ENCODE data around the gene CUX1.
"Not testable (repeated sequence)": the region's sequence is repeated elsewhere in the genome, so short reads cannot be mapped to it uniquely, and the experiment has no call there.

The CUX1 gene

GRCh38 chr7:101824440-101824839 is 7.0 kb downstream of the CUX1 start:
- H3K4me3 Mint-ChIP-seq, result no peak overlapping the region
- CTCF ChIA-PET, result no interaction called here
- H3K27ac Mint-ChIP-seq, result no peak overlapping the region
- no peaks in the 10 kb centered on the region for H3K36me3 Mint-ChIP-seq
- DNase-seq, result no peak
- H3K9me3 Mint-ChIP-seq, result no peaks in the 10 kb centered on the region
- H3K4me1 Mint-ChIP-seq, result no peaks in the 10 kb centered on the region
- H3K27me3 Mint-ChIP-seq, result no peaks in the 10 kb centered on the region

- Mint-ChIP-seq H3K4me1 (no peaks in the 10 kb centered on the region), H3K27ac (no peak overlapping the region), H3K36me3 (no peaks in the 10 kb centered on the region), H3K27me3 (no peaks in the 10 kb centered on the region), H3K4me3 (no peak overlapping the region), H3K9me3 (no peaks in the 10 kb centered on the region)
- no peak for DNase-seq
- CTCF ChIA-PET, result no interaction called here
These were observed 8.8 kb downstream of the CUX1 start for GRCh38 chr7:101826081-101826835.

- CTCF ChIA-PET, result no interaction called here
- H3K4me1 Mint-ChIP-seq, result no peaks in the 10 kb centered on the region
- DNase-seq, result no peak
- H3K36me3 Mint-ChIP-seq, result no peaks in the 10 kb centered on the region
- no peaks in the 10 kb centered on the region for H3K9me3 Mint-ChIP-seq
- no peak overlapping the region for H3K4me3 Mint-ChIP-seq
- H3K27ac Mint-ChIP-seq, result no peak overlapping the region
- H3K27me3 Mint-ChIP-seq, result no peaks in the 10 kb centered on the region
These were observed 11.0 kb downstream of the CUX1 start for GRCh38 chr7:101828301-101829020.

- no peaks in the 10 kb centered on the region for H3K4me1 Mint-ChIP-seq
- H3K9me3 Mint-ChIP-seq, result no peaks in the 10 kb centered on the region
- H3K27me3 Mint-ChIP-seq, result no peaks in the 10 kb centered on the region
- H3K36me3 Mint-ChIP-seq, result no peaks in the 10 kb centered on the region
- no peak overlapping the region for H3K4me3 Mint-ChIP-seq
- no peak overlapping the region for H3K27ac Mint-ChIP-seq
- CTCF ChIA-PET, result no interaction called here
- DNase-seq, result no peak
These were observed 11.9 kb downstream of the CUX1 start for GRCh38 chr7:101829374-101829773.

- CTCF ChIA-PET, result no interaction called here
- DNase-seq, result no peak
These were observed 12.4 kb downstream of the CUX1 start for GRCh38 chr7:101829821-101830220.

GRCh38 chr7:101831396-101831795 is 14.0 kb downstream of the CUX1 start:
- H3K4me3 Mint-ChIP-seq, DNase-seq, H3K27me3 Mint-ChIP-seq, H3K27ac Mint-ChIP-seq, H3K9me3 Mint-ChIP-seq, H3K4me1 Mint-ChIP-seq, H3K36me3 Mint-ChIP-seq, CTCF ChIA-PET: not testable (repeated sequence)

More at GRCh38 chr7:101829821-101830220, 12.4 kb downstream of the CUX1 start:
- Mint-ChIP-seq H3K4me3 (no peak overlapping the region), H3K9me3 (no peaks in the 10 kb centered on the region), H3K27me3 (no peaks in the 10 kb centered on the region), H3K4me1 (no peaks in the 10 kb centered on the region), H3K36me3 (no peaks in the 10 kb centered on the region), H3K27ac (no peak overlapping the region)

GRCh38 chr7:101832205-101832631 is 14.8 kb downstream of the CUX1 start:
- Mint-ChIP-seq H3K9me3 (no peaks in the 10 kb centered on the region), H3K4me3 (no peak overlapping the region), H3K4me1 (no peaks in the 10 kb centered on the region), H3K36me3 (no peaks in the 10 kb centered on the region), H3K27ac (no peak overlapping the region), H3K27me3 (no peaks in the 10 kb centered on the region)
- CTCF ChIA-PET, result no interaction called here
- no peak for DNase-seq

- Mint-ChIP-seq H3K36me3 (no peaks in the 10 kb centered on the region), H3K27me3 (no peaks in the 10 kb centered on the region), H3K9me3 (no peaks in the 10 kb centered on the region), H3K4me1 (no peaks in the 10 kb centered on the region), H3K4me3 (no peak overlapping the region), H3K27ac (no peak overlapping the region)
- no peak for DNase-seq
- CTCF ChIA-PET, result no interaction called here
These were observed 15.4 kb downstream of the CUX1 start for GRCh38 chr7:101832685-101833375.

- CTCF ChIA-PET, result no interaction called here
- Mint-ChIP-seq H3K27ac (no peak overlapping the region), H3K27me3 (no peaks in the 10 kb centered on the region), H3K4me3 (no peak overlapping the region), H3K4me1 (no peaks in the 10 kb centered on the region), H3K36me3 (no peaks in the 10 kb centered on the region), H3K9me3 (no peaks in the 10 kb centered on the region)
- DNase-seq, result no peak
These were observed 16.4 kb downstream of the CUX1 start for GRCh38 chr7:101833799-101834198.

GRCh38 chr7:101835136-101835535 is 17.7 kb downstream of the CUX1 start:
- H3K36me3 Mint-ChIP-seq, result no peaks in the 10 kb centered on the region
- H3K4me1 Mint-ChIP-seq, result no peaks in the 10 kb centered on the region
- no peaks in the 10 kb centered on the region for H3K27me3 Mint-ChIP-seq
- H3K27ac Mint-ChIP-seq, result no peak overlapping the region
- DNase-seq, result no peak
- CTCF ChIA-PET, result no interaction called here
- H3K9me3 Mint-ChIP-seq, result no peaks in the 10 kb centered on the region
- H3K4me3 Mint-ChIP-seq, result no peak overlapping the region

- DNase-seq, CTCF ChIA-PET, H3K27me3 Mint-ChIP-seq, H3K27ac Mint-ChIP-seq, H3K4me3 Mint-ChIP-seq, H3K4me1 Mint-ChIP-seq, H3K9me3 Mint-ChIP-seq, H3K36me3 Mint-ChIP-seq: not testable (repeated sequence)
These were observed 20.0 kb downstream of the CUX1 start for GRCh38 chr7:101837433-101837832.

- H3K27me3 Mint-ChIP-seq, result no peaks in the 10 kb centered on the region
- no peak overlapping the region for H3K4me3 Mint-ChIP-seq
- H3K36me3 Mint-ChIP-seq, result no peaks in the 10 kb centered on the region
- no peaks in the 10 kb centered on the region for H3K4me1 Mint-ChIP-seq
- H3K27ac Mint-ChIP-seq, result no peak overlapping the region
- CTCF ChIA-PET, result interaction anchor here (1.7 kb wide), 1 partner anchor 17 kb away, joined by 3 read pairs; no protein-coding TSS in a partner anchor
- no peaks in the 10 kb centered on the region for H3K9me3 Mint-ChIP-seq
- DNase-seq, result no peak
These were observed 21.5 kb downstream of the CUX1 start for GRCh38 chr7:101838837-101839483.

GRCh38 chr7:101841328-101841727 is 23.9 kb downstream of the CUX1 start:
- Mint-ChIP-seq H3K4me1 (no peaks in the 10 kb centered on the region), H3K27ac (no peak overlapping the region), H3K27me3 (no peaks in the 10 kb centered on the region), H3K4me3 (no peak overlapping the region), H3K36me3 (no peaks in the 10 kb centered on the region), H3K9me3 (peaks cover 7% of the 10 kb centered on the region)
- CTCF ChIA-PET, result no interaction called here
- DNase-seq, result no peak

Data from activated naive CD4-positive, alpha-beta T cell treated with anti-CD3 and anti-CD28 coated beads, Interleukin-2, amount 10 ng/mL, durations not matched to agents 7 days and 5 days (primary cell).